Activated CD4-positive, alpha-beta T cell treated with anti-CD3 and anti-CD28 coated beads, Interleukin-2, Interleukin-6, amounts not matched to agents 100 ng/mL and 50 ng/mL, durations not matched to agents 16 hours and 8 hours (primary cell): ENCODE data around the gene COA6.
"Not testable (repeated sequence)": the region's sequence is repeated elsewhere in the genome, so short reads cannot be mapped to it uniquely, and the experiment has no call there.

Source experiments
- DNase-seq: peaks from one replicate; pipeline ENCODE4 v3.0.0-alpha.2; 2020

The COA6 gene

GRCh38 chr1:234371414-234371813 lies 1.8 kb upstream of the COA6 start:
- no peak for DNase-seq

DNA sequence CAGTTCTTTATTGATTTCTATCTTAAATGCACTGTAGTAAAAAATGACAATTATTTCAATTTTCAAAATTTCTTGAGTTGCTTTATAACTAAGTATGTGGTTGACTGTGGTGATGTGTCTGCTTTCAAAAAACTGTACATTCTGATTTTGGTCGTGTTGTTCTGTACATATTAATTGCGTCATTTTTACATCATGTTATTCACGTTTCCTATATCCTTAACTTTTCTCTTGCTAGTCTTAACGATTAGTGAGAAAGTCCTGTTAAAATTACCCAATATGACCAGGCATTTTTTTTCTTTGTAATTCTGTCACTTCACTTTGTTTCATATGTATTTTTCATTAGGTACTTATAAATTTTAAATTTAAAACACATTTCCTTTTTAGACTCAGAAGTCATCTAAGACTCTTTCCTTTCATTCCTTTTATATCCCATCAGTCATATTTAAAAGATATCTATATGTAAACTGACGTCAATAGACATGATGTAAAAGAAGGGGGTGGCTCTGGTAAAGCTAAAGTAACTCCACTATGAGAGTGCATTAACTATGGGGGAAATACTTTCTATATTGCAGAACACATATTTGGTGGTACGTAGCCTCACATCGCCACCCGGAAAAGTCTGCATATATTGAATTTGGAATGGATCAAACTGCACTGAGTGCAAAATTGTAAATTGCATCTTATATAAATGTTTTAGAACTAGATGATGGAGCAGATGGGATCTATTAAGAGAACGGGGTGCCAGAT lies 1.1 kb upstream of the COA6 start:
- DNase-seq, result no peak

- DNase-seq, result no peak
These were observed 651 bp downstream of the COA6 start for GRCh38 chr1:234373959-234374254.

DNA sequence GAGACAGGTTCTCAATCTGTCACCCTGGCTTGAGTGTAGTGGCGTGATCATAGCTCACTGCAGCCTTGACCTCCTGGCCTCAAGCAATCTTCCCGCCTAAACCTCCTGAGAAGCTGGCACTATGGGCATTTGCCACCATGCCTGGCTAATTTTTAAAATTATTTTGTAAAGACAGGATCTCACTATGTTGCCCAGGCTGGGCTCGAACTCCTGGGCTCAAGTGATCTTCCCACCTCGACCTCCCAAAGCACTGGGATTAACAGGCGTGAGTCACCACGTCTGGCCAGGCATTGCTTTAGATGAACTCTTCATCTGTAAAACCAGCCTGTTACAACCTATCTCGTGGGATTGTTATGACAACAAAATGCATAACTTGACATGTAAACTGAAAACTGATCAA lies 2.4 kb downstream of the COA6 start:
- no peak for DNase-seq

- DNase-seq, result not testable (repeated sequence)
These were observed 6.4 kb downstream of the COA6 start for GRCh38 chr1:234379591-234380109.

GRCh38 chr1:234381699-234382555 lies 8.7 kb downstream of the COA6 start:
- DNase-seq, result no peak

GRCh38 chr1:234386122-234386521 lies 12.9 kb downstream of the COA6 start:
- DNase-seq, result peak; percentile 29

DNA sequence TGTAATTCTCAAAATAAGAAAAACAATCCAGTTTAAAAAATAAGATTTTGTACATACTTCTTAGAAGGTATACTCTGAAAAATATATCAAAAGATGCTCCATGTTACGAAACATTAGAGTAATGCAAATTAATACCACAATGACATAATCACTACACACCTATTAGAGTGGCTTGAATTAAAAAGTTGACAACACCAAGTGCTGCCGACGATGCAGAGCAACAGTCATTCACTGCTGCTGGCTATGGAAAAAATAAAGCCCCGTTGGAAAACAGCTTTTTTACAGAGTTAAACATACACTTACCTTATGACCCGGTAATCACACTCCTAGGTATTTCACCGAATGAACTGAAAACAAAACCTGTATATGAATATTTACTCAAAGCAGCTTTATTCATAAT lies 14.8 kb downstream of the COA6 start:
- DNase-seq, result no peak

DNA sequence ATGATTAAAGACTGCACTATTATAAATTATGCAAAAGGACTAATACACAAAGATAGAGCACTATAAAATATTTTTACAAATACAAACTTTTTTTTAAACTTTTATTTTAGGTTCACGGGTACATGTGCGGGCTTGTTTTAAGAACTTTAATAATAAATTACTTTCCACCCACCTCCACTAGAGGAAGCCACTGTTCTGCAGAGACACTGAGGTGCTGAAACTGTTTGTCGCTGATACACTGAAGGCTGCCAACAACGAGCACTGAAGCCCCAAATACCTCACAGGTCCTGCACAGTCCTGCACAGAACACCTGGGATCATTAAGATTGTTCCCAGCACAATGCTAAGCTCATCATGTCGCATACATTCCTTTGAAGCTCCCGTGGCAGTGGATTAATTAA lies 19.9 kb downstream of the COA6 start:
- no peak for DNase-seq

GRCh38 chr1:234395297-234395696 lies 22.0 kb downstream of the COA6 start:
- DNase-seq, result no peak

GRCh38 chr1:234396092-234396491 lies 22.8 kb downstream of the COA6 start:
- DNase-seq, result no peak

- DNase-seq, result no peak
These were observed 23.6 kb downstream of the COA6 start for GRCh38 chr1:234396871-234397270.

DNA sequence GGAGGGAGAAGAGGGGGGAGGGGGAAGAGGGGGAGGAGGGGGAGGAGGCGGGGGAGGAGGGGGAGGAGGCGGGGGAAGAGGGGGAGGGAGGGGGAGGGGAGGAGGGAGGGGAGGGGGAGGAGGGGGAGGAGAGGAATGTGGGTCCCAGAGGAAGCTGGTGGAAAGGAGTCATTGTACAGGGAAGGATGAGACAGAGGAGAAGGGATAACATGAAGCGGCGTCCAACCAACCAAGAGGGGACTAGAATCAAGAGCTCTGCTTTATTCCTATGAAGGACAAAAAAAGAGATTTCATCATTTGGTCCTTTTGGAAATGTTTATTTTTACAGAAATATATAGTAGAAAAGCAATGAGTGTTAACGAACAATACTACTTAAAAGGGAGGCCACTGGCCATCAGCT lies 24.5 kb downstream of the COA6 start:
- no peak for DNase-seq

GRCh38 chr1:234398849-234399381 lies 25.7 kb downstream of the COA6 start:
- DNase-seq, result peak; percentile 52

GRCh38 chr1:234399515-234399914 lies 26.3 kb downstream of the COA6 start:
- not testable (repeated sequence) for DNase-seq

- DNase-seq, result peak; percentile 37
These were observed 27.5 kb downstream of the COA6 start for GRCh38 chr1:234400773-234401172.

DNA sequence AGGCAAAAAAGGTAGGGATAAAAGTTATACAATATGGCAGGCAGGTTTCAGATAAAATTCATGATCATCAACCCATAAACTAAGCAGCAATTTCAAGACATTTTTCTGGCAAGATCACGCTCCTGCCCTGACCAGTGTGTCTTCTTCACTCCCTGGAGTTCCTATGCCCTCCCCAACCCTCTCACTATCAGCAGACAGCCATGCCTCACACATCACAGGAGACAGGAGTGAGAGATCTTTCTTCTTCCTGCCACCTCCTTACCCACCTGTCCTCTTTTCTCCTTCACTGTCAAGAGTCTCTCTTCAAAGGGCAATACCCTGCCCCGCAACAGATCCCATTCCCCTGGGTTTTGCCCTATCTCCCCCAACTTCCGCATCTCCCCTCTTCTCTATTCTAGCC lies 28.4 kb downstream of the COA6 start:
- no peak for DNase-seq

- no peak for DNase-seq
These were observed 29.7 kb downstream of the COA6 start for GRCh38 chr1:234402939-234403338.

GRCh38 chr1:234405676-234406075 lies 32.4 kb downstream of the COA6 start:
- no peak for DNase-seq

DNA sequence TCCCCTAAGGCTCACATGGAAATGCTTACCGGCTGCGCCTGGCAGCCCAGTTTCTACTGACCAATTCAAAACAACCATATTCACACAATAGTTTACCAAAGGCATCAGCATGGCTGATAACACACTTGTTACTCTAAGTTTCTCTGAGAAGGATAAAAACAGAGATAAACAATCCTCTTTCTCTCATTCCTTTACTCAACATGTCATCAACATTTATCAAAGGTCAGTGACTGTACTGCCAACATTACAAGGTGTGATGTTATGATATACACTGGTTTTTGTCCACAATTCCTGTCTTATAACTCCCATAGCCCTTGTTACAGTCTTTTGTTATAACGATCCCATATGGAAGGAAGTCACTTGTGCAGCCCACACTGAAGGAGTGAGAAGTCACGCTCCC lies 33.6 kb downstream of the COA6 start:
- no peak for DNase-seq

GRCh38 chr1:234408757-234409156 lies 35.5 kb downstream of the COA6 start:
- peak; percentile 72 for DNase-seq

- DNase-seq, result peak; percentile 59
These were observed 36.1 kb downstream of the COA6 start for GRCh38 chr1:234409328-234409727.

- DNase-seq, result no peak
These were observed 39.6 kb downstream of the COA6 start for GRCh38 chr1:234412830-234413229.

- no peak for DNase-seq
These were observed 40.2 kb downstream of the COA6 start for GRCh38 chr1:234413485-234413884.
